ENCODE measurements around the gene HMMR. TPM values are rescaled to one million over a fixed set of nuclear protein-coding genes. Genes with fewer than 3 reads are reported as not detected.

The HMMR gene
- total and polyA plus RNA-seq, 2 experiments from 2014 or later: 77.9 to 163 TPM

DNA sequence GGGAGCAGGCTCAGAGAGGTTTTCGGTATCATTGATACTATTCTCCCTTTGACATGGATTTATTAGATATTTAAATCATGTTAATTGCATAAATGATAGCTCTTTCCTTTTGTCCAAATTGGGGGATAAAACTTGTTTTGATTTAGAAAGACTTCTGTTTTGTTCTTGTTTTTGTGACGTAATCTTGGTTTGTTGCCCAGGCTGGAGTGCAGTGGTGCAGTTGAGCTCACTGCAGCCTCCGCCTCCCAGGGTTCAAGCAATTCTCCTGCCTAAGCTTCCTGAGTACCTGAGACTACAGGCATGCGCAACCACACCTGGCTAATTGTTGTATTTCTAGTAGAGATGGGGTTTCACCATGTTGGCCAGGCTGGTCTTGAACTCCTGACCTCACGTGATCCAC is 52.1 kb downstream of the HMMR start (continued):
- TF ChIP-seq, protein P1, sequence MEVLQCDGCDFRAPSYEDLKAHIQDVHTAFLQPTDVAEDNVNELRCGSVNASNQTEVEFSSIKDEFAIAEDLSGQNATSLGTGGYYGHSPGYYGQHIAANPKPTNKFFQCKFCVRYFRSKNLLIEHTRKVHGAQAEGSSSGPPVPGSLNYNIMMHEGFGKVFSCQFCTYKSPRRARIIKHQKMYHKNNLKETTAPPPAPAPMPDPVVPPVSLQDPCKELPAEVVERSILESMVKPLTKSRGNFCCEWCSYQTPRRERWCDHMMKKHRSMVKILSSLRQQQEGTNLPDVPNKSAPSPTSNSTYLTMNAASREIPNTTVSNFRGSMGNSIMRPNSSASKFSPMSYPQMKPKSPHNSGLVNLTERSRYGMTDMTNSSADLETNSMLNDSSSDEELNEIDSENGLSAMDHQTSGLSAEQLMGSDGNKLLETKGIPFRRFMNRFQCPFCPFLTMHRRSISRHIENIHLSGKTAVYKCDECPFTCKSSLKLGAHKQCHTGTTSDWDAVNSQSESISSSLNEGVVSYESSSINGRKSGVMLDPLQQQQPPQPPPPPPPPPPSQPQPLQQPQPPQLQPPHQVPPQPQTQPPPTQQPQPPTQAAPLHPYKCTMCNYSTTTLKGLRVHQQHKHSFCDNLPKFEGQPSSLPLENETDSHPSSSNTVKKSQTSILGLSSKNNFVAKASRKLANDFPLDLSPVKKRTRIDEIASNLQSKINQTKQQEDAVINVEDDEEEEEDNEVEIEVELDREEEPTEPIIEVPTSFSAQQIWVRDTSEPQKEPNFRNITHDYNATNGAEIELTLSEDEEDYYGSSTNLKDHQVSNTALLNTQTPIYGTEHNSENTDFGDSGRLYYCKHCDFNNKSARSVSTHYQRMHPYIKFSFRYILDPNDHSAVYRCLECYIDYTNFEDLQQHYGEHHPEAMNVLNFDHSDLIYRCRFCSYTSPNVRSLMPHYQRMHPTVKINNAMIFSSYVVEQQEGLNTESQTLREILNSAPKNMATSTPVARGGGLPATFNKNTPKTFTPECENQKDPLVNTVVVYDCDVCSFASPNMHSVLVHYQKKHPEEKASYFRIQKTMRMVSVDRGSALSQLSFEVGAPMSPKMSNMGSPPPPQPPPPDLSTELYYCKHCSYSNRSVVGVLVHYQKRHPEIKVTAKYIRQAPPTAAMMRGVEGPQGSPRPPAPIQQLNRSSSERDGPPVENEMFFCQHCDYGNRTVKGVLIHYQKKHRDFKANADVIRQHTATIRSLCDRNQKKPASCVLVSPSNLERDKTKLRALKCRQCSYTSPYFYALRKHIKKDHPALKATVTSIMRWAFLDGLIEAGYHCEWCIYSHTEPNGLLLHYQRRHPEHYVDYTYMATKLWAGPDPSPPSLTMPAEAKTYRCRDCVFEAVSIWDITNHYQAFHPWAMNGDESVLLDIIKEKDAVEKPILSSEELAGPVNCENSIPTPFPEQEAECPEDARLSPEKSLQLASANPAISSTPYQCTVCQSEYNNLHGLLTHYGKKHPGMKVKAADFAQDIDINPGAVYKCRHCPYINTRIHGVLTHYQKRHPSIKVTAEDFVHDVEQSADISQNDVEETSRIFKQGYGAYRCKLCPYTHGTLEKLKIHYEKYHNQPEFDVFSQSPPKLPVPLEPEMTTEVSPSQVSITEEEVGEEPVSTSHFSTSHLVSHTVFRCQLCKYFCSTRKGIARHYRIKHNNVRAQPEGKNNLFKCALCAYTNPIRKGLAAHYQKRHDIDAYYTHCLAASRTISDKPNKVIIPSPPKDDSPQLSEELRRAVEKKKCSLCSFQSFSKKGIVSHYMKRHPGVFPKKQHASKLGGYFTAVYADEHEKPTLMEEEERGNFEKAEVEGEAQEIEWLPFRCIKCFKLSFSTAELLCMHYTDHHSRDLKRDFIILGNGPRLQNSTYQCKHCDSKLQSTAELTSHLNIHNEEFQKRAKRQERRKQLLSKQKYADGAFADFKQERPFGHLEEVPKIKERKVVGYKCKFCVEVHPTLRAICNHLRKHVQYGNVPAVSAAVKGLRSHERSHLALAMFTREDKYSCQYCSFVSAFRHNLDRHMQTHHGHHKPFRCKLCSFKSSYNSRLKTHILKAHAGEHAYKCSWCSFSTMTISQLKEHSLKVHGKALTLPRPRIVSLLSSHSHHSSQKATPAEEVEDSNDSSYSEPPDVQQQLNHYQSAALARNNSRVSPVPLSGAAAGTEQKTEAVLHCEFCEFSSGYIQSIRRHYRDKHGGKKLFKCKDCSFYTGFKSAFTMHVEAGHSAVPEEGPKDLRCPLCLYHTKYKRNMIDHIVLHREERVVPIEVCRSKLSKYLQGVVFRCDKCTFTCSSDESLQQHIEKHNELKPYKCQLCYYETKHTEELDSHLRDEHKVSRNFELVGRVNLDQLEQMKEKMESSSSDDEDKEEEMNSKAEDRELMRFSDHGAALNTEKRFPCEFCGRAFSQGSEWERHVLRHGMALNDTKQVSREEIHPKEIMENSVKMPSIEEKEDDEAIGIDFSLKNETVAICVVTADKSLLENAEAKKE (CRISPR knock-in tag; IDR thresholded peaks at IDR 0.05): no peak
- TF ChIP-seq, protein P2, sequence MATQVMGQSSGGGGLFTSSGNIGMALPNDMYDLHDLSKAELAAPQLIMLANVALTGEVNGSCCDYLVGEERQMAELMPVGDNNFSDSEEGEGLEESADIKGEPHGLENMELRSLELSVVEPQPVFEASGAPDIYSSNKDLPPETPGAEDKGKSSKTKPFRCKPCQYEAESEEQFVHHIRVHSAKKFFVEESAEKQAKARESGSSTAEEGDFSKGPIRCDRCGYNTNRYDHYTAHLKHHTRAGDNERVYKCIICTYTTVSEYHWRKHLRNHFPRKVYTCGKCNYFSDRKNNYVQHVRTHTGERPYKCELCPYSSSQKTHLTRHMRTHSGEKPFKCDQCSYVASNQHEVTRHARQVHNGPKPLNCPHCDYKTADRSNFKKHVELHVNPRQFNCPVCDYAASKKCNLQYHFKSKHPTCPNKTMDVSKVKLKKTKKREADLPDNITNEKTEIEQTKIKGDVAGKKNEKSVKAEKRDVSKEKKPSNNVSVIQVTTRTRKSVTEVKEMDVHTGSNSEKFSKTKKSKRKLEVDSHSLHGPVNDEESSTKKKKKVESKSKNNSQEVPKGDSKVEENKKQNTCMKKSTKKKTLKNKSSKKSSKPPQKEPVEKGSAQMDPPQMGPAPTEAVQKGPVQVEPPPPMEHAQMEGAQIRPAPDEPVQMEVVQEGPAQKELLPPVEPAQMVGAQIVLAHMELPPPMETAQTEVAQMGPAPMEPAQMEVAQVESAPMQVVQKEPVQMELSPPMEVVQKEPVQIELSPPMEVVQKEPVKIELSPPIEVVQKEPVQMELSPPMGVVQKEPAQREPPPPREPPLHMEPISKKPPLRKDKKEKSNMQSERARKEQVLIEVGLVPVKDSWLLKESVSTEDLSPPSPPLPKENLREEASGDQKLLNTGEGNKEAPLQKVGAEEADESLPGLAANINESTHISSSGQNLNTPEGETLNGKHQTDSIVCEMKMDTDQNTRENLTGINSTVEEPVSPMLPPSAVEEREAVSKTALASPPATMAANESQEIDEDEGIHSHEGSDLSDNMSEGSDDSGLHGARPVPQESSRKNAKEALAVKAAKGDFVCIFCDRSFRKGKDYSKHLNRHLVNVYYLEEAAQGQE (IDR thresholded peaks at IDR 0.05; ENCODE audit: unreplicated experiment): no peak
- TF ChIP-seq CREB1 (CRISPR knock-in tag; IDR thresholded peaks at IDR 0.05; ENCODE audit: low read depth) (no peak), EZH2phosphoT487 (IDR thresholded peaks at IDR 0.05; ENCODE audit: unreplicated experiment) (no peak), ZNF331 (CRISPR knock-in tag; IDR thresholded peaks at IDR 0.05; ENCODE audit: low read depth) (no peak)

DNA sequence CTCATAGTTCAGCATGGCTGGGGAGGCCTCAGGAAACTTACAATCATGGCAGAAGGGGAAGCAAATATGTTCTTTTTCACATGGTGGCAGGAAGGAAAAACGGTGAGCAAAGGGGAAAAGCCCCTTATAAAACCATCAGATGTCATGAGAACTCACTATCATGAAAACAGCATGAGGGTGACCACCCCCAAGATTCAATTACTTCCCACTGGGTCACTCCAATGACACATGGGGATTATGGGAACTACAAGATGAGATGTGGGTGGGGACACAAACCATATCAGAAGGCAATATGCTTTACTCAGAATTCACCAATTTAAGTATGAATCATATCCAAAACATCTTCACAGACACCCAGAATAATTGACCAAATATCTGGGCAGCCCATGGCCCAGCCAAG is 64.7 kb downstream of the HMMR start:
- Mint-ChIP-seq H3K27me3 (ENCODE audit: insufficient read depth, low read depth, poor library complexity) (no peaks in the 10 kb centered on the region), H3K4me1 (no peaks in the 10 kb centered on the region), H3K36me3 (ENCODE audit: low read depth) (peaks cover 33% of the 10 kb centered on the region), H3K27ac (no peak overlapping the region), H3K9me3 (peaks cover 5% of the 10 kb centered on the region; the same call in 2 of the 3 replicates), H3K4me3 (no peak overlapping the region)
- no peaks in the 10 kb centered on the region for H3K27me3 ChIP-seq (ENCODE audit: insufficient read depth)
- no peaks in the 10 kb centered on the region for H3K4me1 ChIP-seq (ENCODE audit: insufficient read depth)
- H2AFZ ChIP-seq: no peak overlapping the region
- no peaks in the 10 kb centered on the region for H3K36me3 ChIP-seq (ENCODE audit: insufficient read depth)
- H3K79me2 ChIP-seq (replicated peaks; ENCODE audit: insufficient read depth): no peaks in the 10 kb centered on the region
- no peaks in the 10 kb centered on the region for H3K9me2 ChIP-seq (ENCODE audit: insufficient read depth)
- H3K4me2 ChIP-seq: no peak overlapping the region
- H4K20me1 ChIP-seq (replicated peaks; ENCODE audit: insufficient read depth): no peaks in the 10 kb centered on the region
- H3K4me3 ChIP-seq: no peak overlapping the region
- no peak overlapping the region for H3K27ac ChIP-seq (ENCODE audit: low read depth)
- peaks cover 2% of the 10 kb centered on the region; the same call in 1 of the 2 replicates for H3F3A ChIP-seq (replicated peaks; ENCODE audit: low read depth)
- DNase-seq (ENCODE audit: low spot score) (no peak), ATAC-seq (no peak)
- TF ChIP-seq ZNF114 (CRISPR knock-in tag; IDR thresholded peaks at IDR 0.05) (no peak), STAT1 (IDR thresholded peaks at IDR 0.05; ENCODE audit: unreplicated experiment) (no peak), CREB1 (CRISPR knock-in tag; IDR thresholded peaks at IDR 0.05; ENCODE audit: low read depth) (no peak), EZH2phosphoT487 (IDR thresholded peaks at IDR 0.05; ENCODE audit: unreplicated experiment) (no peak), ZNF331 (CRISPR knock-in tag; IDR thresholded peaks at IDR 0.05; ENCODE audit: low read depth) (no peak), EZH2 (IDR thresholded peaks at IDR 0.05; ENCODE audit: low read depth, unreplicated experiment) (no peak)
- TF ChIP-seq, protein P2 (IDR thresholded peaks at IDR 0.05; ENCODE audit: unreplicated experiment): no peak

All from GM23338 (cell line).